Loucy (cell line): Measurements from ENCODE around the gene ARL5C.
"Not testable (repeated sequence)": the region's sequence is repeated elsewhere in the genome, so short reads cannot be mapped to it uniquely, and the experiment has no call there.

ENCODE experiments used
- H2AFZ ChIP-seq: fragments of 200-600 bp; sonication (generic); 2 replicates; pipeline ENCODE4 v1.6.0; 2016; ENCODE audit warnings: antibody characterized with exemption, mild to moderate bottlenecking, low read length, moderate library complexity
- H3F3A ChIP-seq: fragments of 200-600 bp; 2 replicates; pipeline ENCODE4 v1.6.0; 2016; ENCODE audit warnings: antibody characterized with exemption, low read depth, mild to moderate bottlenecking
- H3K27me3 ChIP-seq: fragments of 200-600 bp; sonication (generic); 2 replicates; pipeline ENCODE4 v1.6.1; 2014; ENCODE audit warnings: low read length, mild to moderate bottlenecking; ENCODE audit not compliant: insufficient read depth, poor library complexity, severe bottlenecking
- H3K36me3 ChIP-seq: fragments of 200-600 bp; sonication (generic); 2 replicates; pipeline ENCODE4 v1.6.1; 2016; ENCODE audit warnings: low read length; ENCODE audit not compliant: insufficient read depth
- H3K4me1 ChIP-seq: fragments of 200-600 bp; sonication (generic); 2 replicates; pipeline ENCODE4 v1.5.1; 2014; ENCODE audit warnings: low read length, mild to moderate bottlenecking; ENCODE audit not compliant: insufficient read depth, poor library complexity, severe bottlenecking
- H3K4me2 ChIP-seq: fragments of 200-600 bp; sonication (generic); 2 replicates; pipeline ENCODE4 v1.6.0; 2014; ENCODE audit warnings: antibody characterized with exemption, low read length, low read depth, mild to moderate bottlenecking; ENCODE audit not compliant: poor library complexity, severe bottlenecking
- H3K4me3 ChIP-seq: fragments of 200-600 bp; sonication (generic); 2 replicates; pipeline ENCODE4 v1.5.1; 2014; ENCODE audit warnings: low read length, mild to moderate bottlenecking, mixed read lengths; ENCODE audit not compliant: poor library complexity, severe bottlenecking
- H3K79me2 ChIP-seq: fragments of 200-600 bp; sonication (generic); 2 replicates; pipeline ENCODE4 v1.6.1; 2014; ENCODE audit warnings: low read length; ENCODE audit not compliant: insufficient read depth
- H3K9ac ChIP-seq: fragments of 200-600 bp; sonication (generic); 2 replicates; pipeline ENCODE4 v1.6.0; 2014; ENCODE audit warnings: mild to moderate bottlenecking, low read depth, low read length, moderate library complexity; ENCODE audit not compliant: poor library complexity, severe bottlenecking
- H3K9me2 ChIP-seq: fragments of 200-600 bp; sonication (generic); replicated peaks from 2 replicates; pipeline ENCODE4 v1.6.1; 2016; ENCODE audit warnings: low read depth, low read length, mixed read lengths
- H3K9me3 ChIP-seq: fragments of 200-600 bp; sonication (generic); 2 replicates; pipeline ENCODE4 v1.6.1; 2014; ENCODE audit warnings: mild to moderate bottlenecking, antibody characterized with exemption, low read length, low read depth; ENCODE audit not compliant: insufficient read depth
- H4K20me1 ChIP-seq: fragments of 200-600 bp; sonication (generic); 2 replicates; pipeline ENCODE4 v1.6.0; 2014; ENCODE audit warnings: antibody characterized with exemption, low read length, mild to moderate bottlenecking; ENCODE audit not compliant: insufficient read depth, poor library complexity, severe bottlenecking
- CTCF ChIP-seq: fragments of 200-600 bp; sonication (generic); conservative IDR thresholded peaks from 2 replicates; pipeline ENCODE4 v1.5.1; 2014; ENCODE audit warnings: mild to moderate bottlenecking, antibody characterized with exemption, low read length
- EZH2phosphoT487 ChIP-seq: fragments of 200-600 bp; IDR thresholded peaks from 2 replicates; pipeline ENCODE4 v1.6.1; 2018; ENCODE audit warnings: antibody characterized with exemption, mild to moderate bottlenecking, moderate library complexity, borderline replicate concordance

ARL5C gene

GRCh38 chr17:39125143-39125875 lies 40.7 kb downstream of the ARL5C start:
- H3K4me2 ChIP-seq, result no peak overlapping the region
- H3K27me3 ChIP-seq, result no peaks in the 10 kb centered on the region
- no peak overlapping the region for H3K4me3 ChIP-seq
- H3K9ac ChIP-seq, result no peak overlapping the region
- no peaks in the 10 kb centered on the region for H3K9me3 ChIP-seq
- H2AFZ ChIP-seq, result no peak overlapping the region
- H3K9me2 ChIP-seq, result no peaks in the 10 kb centered on the region
- H3K79me2 ChIP-seq, result no peaks in the 10 kb centered on the region
- TF ChIP-seq EZH2phosphoT487 (no peak), CTCF (no peak)
- no peaks in the 10 kb centered on the region for H4K20me1 ChIP-seq
- no peaks in the 10 kb centered on the region for H3K36me3 ChIP-seq
- H3K4me1 ChIP-seq, result no peaks in the 10 kb centered on the region
- H3F3A ChIP-seq, result no peaks in the 10 kb centered on the region

- H3K9me3 ChIP-seq, result no peaks in the 10 kb centered on the region
- no peaks in the 10 kb centered on the region for H3K9me2 ChIP-seq
- no peaks in the 10 kb centered on the region for H3K4me1 ChIP-seq
- no peaks in the 10 kb centered on the region for H3K27me3 ChIP-seq
- H4K20me1 ChIP-seq, result no peaks in the 10 kb centered on the region
- no peak overlapping the region for H2AFZ ChIP-seq
- H3K4me2 ChIP-seq, result no peak overlapping the region
- no peaks in the 10 kb centered on the region for H3K79me2 ChIP-seq
- TF ChIP-seq EZH2phosphoT487, result no peak
- TF ChIP-seq CTCF, result no peak
- no peaks in the 10 kb centered on the region for H3K36me3 ChIP-seq
- no peak overlapping the region for H3K4me3 ChIP-seq
- no peak overlapping the region for H3K9ac ChIP-seq
- H3F3A ChIP-seq, result no peaks in the 10 kb centered on the region
These were observed 42.3 kb downstream of the ARL5C start for GRCh38 chr17:39123627-39124026.

GRCh38 chr17:39122991-39123390 lies 43.0 kb downstream of the ARL5C start:
- Histone ChIP-seq H2AFZ (no peak overlapping the region), H3K4me2 (no peak overlapping the region), H3K9ac (no peak overlapping the region), H3K4me3 (no peak overlapping the region), H4K20me1 (no peaks in the 10 kb centered on the region), H3K27me3 (no peaks in the 10 kb centered on the region), H3K9me2 (no peaks in the 10 kb centered on the region), H3K9me3 (no peaks in the 10 kb centered on the region), H3K36me3 (no peaks in the 10 kb centered on the region), H3F3A (no peaks in the 10 kb centered on the region), H3K79me2 (no peaks in the 10 kb centered on the region), H3K4me1 (no peaks in the 10 kb centered on the region)
- TF ChIP-seq CTCF (no peak), EZH2phosphoT487 (no peak)

GRCh38 chr17:39121919-39122318 lies 44.0 kb downstream of the ARL5C start:
- H3K9me3 ChIP-seq, H3K79me2 ChIP-seq, H3K4me1 ChIP-seq, H2AFZ ChIP-seq, H3K36me3 ChIP-seq, H3F3A ChIP-seq, H3K4me3 ChIP-seq, H3K27me3 ChIP-seq, H4K20me1 ChIP-seq, H3K9ac ChIP-seq, H3K9me2 ChIP-seq, H3K4me2 ChIP-seq: not testable (repeated sequence)
